GM23248 (cell line): ENCODE data around the gene DONSON.

ENCODE experiments used
- EZH2 ChIP-seq: fragments of 200-600 bp; sonication (generic); IDR thresholded peaks from 2 replicates; pipeline ENCODE4 v1.6.1; 2018; ENCODE audit warnings: antibody characterized with exemption, mild to moderate bottlenecking; ENCODE audit not compliant: insufficient read depth, poor library complexity, severe bottlenecking
- EZH2phosphoT487 ChIP-seq: fragments of 200-600 bp; sonication (generic); IDR thresholded peaks from 2 replicates; pipeline ENCODE4 v1.6.1; 2018; ENCODE audit warnings: antibody characterized with exemption, moderate library complexity, mild to moderate bottlenecking, low read depth; ENCODE audit not compliant: insufficient read depth

DNA sequence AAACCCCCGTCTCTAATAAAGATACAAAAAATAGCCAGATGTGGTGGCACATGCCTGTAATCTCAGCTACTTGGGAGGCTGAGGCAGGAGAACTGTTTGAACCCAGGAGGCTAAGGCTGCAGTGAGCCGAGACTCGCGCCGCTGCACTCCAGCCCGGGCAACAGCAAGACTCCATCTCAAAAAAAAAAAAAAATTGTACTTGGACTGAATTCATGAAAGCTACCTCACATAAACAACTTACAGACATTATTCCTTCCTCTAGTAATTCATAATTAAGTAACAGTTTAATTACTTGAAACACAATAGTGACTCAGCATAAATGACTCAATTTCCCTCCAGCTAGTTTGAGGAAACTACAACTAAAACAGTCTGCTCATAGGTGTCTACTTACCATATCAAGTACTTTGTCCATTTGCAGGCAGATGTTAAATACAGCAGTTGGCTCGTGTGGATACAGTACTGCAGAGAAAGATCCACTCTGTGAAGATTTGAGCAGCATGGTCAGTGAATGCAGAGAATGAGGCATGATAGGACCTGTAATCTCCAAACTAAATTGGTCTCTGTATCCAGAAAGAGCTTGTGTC lies 9.4 kb downstream of the DONSON start:
- TF ChIP-seq EZH2 (no peak), EZH2phosphoT487 (no peak)
